Femur (tissue), 1 donor: ENCODE results near the gene SDK2.

ENCODE experiments used
- DNase-seq: peaks from one replicate; pipeline ENCODE4 v3.0.0-alpha.2; 2017

Gene SDK2

GRCh38 chr17:73652886-73653480, 8.7 kb upstream of the SDK2 start:
- DNase-seq = no peak

GRCh38 chr17:73650617-73651200, 6.5 kb upstream of the SDK2 start:
- no peak for DNase-seq

DNA sequence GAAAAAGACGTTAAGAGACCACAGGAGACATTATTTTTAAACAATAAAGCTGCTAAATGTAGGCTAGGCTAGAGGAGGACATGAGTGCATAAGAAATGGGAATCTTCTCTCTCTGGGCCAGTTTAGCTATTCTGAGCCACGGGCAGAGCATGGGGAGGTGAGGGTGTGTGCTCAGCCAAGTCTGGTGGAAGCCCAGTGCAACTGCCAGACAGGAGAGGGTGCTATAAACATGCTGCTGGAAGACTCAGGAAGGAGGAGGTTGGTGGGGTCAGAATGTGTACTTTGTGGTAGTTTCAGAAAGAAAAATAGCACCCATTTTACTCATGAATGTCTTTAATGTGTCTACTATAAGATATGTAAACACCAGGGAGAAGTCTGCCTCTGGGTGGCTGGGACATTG, 5.9 kb upstream of the SDK2 start:
- DNase-seq = no peak

GRCh38 chr17:73648974-73649373, 4.7 kb upstream of the SDK2 start:
- no peak for DNase-seq

DNA sequence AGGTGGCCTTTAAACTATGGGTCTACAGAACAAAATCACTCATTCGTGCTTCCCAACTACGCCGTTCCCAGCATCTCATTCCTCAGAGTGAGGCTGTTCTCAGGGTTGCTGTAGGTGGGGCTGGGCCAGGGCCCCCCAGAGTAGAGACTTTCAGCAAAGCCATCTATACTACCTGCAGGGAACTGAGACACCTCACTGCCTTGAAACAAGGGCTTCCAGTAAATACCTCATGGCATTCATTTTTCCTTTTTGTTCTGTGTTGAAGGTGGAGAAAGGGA, 4.2 kb upstream of the SDK2 start:
- DNase-seq = no peak

GRCh38 chr17:73647772-73648542, 3.7 kb upstream of the SDK2 start:
- no peak for DNase-seq

DNA sequence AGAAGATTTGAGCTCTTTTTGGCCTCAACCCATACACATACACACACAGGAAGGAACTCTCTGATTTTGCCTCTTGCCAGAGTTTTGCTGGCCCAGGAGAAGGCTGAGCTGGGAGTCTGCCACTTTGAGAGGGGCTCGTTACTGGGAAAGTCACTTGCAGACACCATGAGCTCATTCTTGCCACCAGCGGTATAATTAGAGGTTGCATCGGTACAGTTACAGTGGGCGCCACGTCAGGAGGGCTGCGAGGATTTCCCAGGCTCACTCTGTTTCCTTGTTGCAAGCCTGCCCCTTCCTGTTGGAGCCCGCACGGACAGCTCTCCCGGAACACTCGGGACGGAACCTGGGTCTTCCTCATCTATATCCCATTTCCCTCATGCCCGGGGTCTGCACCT, 3.1 kb upstream of the SDK2 start:
- DNase-seq = peak; percentile 76

DNA sequence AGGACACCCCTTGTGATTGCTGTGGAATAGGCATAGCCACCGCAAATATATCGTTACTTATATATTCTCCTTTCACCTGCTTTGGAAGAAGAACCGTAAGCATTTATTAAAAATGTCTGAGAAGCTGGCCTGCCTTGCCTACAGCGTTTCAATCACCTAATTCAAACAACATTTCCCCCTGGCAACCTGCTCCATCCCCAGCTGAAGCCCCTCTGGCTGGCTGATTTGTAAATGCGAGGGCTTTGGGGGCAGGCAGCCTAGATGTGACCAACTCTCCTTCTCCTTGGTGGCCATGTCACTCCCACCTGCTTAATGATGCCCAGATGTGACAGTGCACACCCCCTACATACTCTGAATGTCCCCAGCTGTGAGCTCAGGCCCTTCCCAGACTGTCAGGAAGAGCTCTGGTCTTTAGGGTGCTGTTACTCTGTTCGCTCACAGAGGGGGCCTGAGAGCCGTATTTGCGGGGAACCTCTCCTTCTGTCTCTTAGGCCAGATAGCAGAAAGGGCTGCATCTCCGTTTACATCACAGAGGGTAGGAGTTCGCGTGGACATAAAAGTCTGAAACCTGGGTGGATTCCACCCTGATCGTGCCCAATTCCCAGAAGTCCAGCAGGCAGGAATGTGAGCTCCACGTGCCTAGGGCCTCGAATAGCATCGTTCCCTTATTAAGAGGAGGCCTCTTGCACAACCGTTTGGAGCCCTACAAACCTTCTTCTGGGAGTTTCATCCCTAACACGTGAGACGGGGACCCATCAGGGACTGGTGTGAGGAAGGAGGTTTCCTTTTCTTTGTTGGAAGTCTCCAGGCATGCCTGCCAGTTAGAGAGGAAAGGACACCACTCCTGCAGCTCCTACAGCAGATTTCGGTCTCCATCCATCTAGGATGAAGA, 2.4 kb upstream of the SDK2 start:
- DNase-seq = peak; percentile 59

DNA sequence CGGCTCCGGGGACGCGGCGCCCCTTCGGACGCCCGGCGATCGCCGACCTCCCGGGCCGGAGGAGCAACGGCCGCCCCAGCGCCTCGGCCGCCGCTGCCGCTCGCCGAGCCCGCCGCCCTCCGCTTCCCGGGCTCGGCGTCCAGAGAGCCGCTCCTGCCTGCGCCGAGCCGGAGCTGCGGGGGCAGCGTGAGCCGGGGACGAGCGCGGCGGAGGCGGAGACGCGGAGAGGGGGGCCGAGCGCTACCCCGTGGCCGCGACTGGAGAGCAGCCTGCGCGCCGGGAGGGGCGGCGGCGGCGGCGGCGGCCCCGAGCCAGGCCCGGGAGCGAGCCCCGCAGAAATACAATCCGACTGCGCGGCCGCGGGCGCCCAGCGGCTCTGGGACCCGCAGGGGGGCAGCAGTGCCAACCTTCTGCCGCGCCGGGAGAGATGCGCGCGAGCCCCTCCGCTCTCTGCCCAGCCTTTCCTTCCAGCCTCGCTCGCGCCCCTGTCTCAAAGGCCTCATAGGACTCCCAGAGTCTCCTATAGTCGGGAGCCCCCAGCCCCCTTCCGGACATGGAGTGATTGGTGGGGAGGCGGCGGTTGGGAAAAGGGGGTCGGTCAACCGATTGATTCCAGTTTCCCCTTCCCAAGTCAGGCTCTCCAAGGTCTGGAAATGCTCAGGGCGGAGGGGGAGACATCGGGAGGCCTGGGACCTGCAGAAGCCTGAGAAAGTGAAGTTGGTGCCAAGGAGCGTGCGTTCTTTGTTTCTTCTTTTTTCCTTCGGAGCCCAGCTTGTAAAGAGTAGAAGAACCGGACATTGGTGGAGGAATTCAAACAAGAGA, 1.0 kb upstream of the SDK2 start:
- DNase-seq = peak; percentile 86

DNA sequence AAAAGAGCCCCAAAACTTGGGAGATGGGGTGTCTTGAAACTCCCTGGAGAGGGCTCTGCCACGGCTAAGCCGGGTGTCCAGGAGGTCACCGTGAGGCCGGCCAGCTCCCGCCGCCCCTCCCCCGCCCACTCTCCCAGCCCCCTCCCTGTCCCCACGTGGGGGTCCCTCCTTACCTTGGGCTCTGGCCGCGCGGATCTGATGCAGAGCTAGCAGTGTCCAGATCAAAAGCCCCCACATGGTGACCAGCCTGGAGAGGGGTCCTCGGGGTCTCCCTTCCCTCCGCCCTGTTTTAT, 447 bp downstream of the SDK2 start:
- peak; percentile 48 for DNase-seq

GRCh38 chr17:73643001-73643851, 1.0 kb downstream of the SDK2 start:
- peak; percentile 62 for DNase-seq

- DNase-seq = no peak
These were observed 1.6 kb downstream of the SDK2 start for GRCh38 chr17:73642659-73643000.

GRCh38 chr17:73641826-73642600, 2.2 kb downstream of the SDK2 start:
- DNase-seq = no peak

DNA sequence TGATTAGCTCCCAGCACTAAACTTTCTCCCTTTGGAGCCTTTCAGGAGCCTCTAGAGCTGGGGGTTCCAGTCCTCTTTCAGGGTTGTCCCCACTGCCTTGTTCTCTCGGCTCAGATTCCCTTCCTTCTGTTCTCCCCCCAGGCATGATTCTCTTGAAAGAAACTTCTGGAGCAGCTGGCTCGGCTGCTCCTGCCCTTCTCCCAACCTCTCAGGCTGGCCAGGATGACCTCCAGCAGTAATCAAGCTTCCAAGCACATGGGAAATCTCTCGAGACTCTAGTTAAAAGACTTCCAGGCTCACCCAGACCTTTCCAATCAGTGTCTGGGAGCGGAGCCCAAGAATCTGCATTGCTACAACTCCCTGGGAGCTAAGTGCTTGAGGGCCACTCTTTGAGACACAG, 3.6 kb downstream of the SDK2 start:
- no peak for DNase-seq

DNA sequence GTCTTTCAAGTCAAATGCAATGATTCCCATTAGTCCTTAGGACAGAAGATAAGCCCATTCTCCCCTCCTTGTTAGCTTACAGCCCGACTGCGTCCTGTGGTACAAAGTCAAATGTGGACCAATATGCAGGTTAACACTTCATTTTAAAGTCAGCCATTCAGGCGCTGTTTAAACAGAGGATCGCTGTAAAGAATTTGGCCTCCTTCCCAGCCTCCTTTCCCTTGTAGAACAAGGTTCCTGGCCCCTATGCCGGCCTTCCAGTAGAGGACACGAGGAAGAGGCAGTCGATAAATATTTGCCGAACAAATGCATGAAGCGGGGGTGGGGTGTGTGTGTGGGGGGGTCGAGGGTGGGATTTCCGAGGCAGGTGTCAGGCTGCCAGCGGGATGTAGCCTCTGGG, 4.3 kb downstream of the SDK2 start:
- DNase-seq = no peak

GRCh38 chr17:73639322-73639721, 4.9 kb downstream of the SDK2 start:
- peak; percentile 80 for DNase-seq

DNA sequence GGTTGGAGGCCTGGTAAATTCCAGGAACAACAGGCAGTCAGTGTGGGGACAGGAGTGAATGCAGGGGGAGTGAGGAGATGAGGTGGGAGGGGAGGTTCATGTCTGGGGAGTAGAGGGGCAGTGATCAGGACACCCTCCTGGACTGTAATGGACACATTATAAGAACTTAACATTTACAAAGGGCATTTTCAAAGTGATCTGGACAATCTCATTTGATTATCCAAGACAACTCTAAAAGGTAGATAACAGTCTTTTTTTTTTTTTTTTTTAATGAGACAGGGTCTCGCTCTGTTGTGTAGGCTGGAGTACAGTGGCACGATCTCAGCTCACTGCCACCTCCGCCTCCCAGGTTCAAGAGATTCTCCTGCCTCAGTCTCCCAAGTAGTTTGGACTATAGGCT, 5.7 kb downstream of the SDK2 start:
- no peak for DNase-seq

GRCh38 chr17:73637866-73638265, 6.4 kb downstream of the SDK2 start:
- no peak for DNase-seq

DNA sequence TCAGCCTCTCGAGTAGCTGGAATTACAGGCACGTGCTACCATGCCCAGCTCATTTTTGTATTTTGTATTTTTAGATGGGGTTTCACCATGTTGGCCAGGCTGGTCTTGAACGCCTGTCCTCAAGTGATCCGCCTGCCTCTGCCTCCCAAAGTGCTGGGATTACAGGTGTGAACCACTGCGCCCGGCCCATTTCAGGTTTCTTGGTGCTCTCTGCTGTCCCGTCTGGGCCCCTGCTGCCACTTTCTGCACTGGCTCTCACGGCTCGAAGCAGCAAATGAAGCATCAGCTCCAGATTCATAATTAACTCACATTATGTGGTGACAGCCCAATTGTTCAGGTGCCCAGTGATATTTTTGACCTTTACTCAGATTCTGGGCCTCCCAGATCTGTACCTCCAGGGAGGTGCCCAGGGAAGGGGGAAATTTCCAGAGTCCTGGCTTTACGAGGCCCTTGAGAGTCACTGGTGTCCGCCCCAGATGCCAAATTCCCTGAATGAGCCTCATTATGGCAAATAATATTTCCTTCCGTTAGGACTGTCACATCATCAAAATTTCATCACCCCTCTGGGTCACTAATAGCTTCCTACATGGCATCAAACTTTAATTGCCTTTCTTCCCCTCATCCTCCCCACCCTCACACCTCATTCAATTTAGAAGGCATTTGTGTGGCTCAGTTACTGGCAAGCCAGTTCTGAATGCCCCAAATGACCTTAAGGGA, 9.0 kb downstream of the SDK2 start:
- no peak for DNase-seq

DNA sequence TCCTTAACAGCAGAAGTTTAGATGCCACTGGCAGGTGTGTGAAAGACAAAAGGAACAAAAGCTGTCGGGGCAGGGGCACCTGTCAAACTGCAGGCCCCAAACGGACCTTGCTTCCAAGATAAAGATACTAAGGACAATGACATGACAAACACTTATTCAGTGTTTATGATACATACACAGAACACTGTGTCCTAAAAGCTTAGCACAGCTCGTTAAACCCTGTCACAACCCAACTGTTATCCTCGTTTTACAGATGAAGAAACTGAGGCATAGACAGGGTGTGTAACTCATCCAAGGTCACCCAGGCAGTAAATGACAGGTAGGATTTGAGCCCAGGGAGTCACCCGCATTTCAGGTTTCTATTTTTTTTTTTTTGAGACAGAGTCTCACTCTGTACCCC, 9.6 kb downstream of the SDK2 start:
- DNase-seq = no peak

GRCh38 chr17:73633736-73634135, 10.5 kb downstream of the SDK2 start:
- no peak for DNase-seq
